H1 (cell line): ENCODE results near the gene LPP.

Experiments used
- EP300 ChIP-seq, 2 experiments: IDR thresholded peaks; 1 replicate in 1 of 2; 2 replicates in 1 of 2; pipeline ENCODE4 v1.6.1; 2011 to 2012; ENCODE audit warnings: low read depth in 2 of 2, low read length in 2 of 2, mild to moderate bottlenecking in 2 of 2, borderline replicate concordance in 1 of 2, inconsistent platforms in 1 of 2, moderate library complexity in 1 of 2
- POLR2AphosphoS5 ChIP-seq: IDR thresholded peaks from 2 replicates; pipeline ENCODE4 v1.6.1; 2011; ENCODE audit warnings: low read depth, low read length

DNA sequence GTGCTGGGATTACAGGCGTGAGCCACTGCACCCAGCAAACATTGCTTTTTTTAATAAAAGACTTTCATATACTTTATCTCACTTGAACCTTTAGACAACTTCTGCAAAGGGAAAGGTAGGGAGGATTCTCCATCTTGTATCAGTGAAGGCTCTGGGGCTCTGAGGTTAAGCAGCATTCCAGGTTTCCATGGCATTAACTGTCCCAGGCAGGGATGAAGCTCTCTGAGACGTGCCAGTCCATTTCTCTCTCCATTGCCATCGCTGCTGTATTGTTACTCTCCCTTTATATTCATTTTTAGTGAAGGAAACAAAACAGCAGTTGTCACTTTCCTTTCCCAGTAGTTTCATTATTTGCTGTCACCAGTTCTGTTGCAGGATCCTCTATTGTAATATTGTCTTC is 342.4 kb downstream of the LPP start:
- no peak for TF ChIP-seq EP300 (IDR thresholded peaks at IDR 0.05; ENCODE audit: borderline replicate concordance in 1 of 2, low read depth in 2 of 2, low read length in 2 of 2)
- no peak for TF ChIP-seq POLR2AphosphoS5
